ENCODE data around the gene DAPL1. TPM values are rescaled to one million over a fixed set of nuclear protein-coding genes. Genes with fewer than 3 reads are reported as not detected.

DAPL1 gene
- polyA plus RNA-seq, 1 donor from 2014 or later: 4.2 TPM

GRCh38 chr2:158837645-158838044 lies 42.5 kb downstream of the DAPL1 start:
- H2AFZ ChIP-seq (ENCODE audit: low read depth, low read length): no peak overlapping the region
- TF ChIP-seq REST (IDR thresholded peaks at IDR 0.05; ENCODE audit: borderline replicate concordance) (no peak), POLR2AphosphoS5 (IDR thresholded peaks at IDR 0.05) (no peak), EP300 (conservative IDR thresholded peaks at IDR 0.05; ENCODE audit: poor library complexity, severe bottlenecking) (no peak), RAD21 (conservative IDR thresholded peaks at IDR 0.05) (no peak), MXI1 (conservative IDR thresholded peaks at IDR 0.05; ENCODE audit: poor library complexity, severe bottlenecking) (no peak), SMC3 (conservative IDR thresholded peaks at IDR 0.05; ENCODE audit: poor library complexity) (no peak), EZH2 (IDR thresholded peaks at IDR 0.05; ENCODE audit: borderline replicate concordance, insufficient read depth, low read length, poor library complexity, severe bottlenecking) (no peak), CTCF (IDR thresholded peaks at IDR 0.05; ENCODE audit: poor library complexity, severe bottlenecking) (no peak), TAF1 (IDR thresholded peaks at IDR 0.05; ENCODE audit: low read depth) (no peak)
- H3K4me3 ChIP-seq (ENCODE audit: low read length): no peak overlapping the region
- no peak overlapping the region for H3K9ac ChIP-seq (ENCODE audit: low read length)
- H4K20me1 ChIP-seq (ENCODE audit: insufficient read depth): no peaks in the 10 kb centered on the region
- H3K9me3 ChIP-seq (ENCODE audit: low read length): no peaks in the 10 kb centered on the region
- H3K79me2 ChIP-seq (replicated peaks; ENCODE audit: insufficient read depth, low read length): no peaks in the 10 kb centered on the region
- H3K4me2 ChIP-seq (ENCODE audit: low read length): no peak overlapping the region
- H3K9me2 ChIP-seq (ENCODE audit: insufficient read depth, low read length): no peaks in the 10 kb centered on the region
- H3F3A ChIP-seq (ENCODE audit: insufficient read depth, low read length, poor library complexity, severe bottlenecking): no peaks in the 10 kb centered on the region
- no peaks in the 10 kb centered on the region for H3K27me3 ChIP-seq (ENCODE audit: insufficient read depth, low read depth, low read length)
- no peaks in the 10 kb centered on the region for H3K36me3 ChIP-seq (ENCODE audit: insufficient read depth, low read length)
- no peak overlapping the region for H3K27ac ChIP-seq (ENCODE audit: low read length)

GRCh38 chr2:158841850-158842249 lies 46.7 kb downstream of the DAPL1 start:
- no peak overlapping the region for H3K9ac ChIP-seq (ENCODE audit: low read length)
- no peak overlapping the region for H3K27ac ChIP-seq (ENCODE audit: low read length)
- no peaks in the 10 kb centered on the region for H4K20me1 ChIP-seq (ENCODE audit: insufficient read depth)
- no peak overlapping the region for H2AFZ ChIP-seq (ENCODE audit: low read depth, low read length)
- TF ChIP-seq TAF1 (IDR thresholded peaks at IDR 0.05; ENCODE audit: low read depth) (no peak), POLR2AphosphoS5 (IDR thresholded peaks at IDR 0.05) (no peak), MXI1 (conservative IDR thresholded peaks at IDR 0.05; ENCODE audit: poor library complexity, severe bottlenecking) (no peak), REST (IDR thresholded peaks at IDR 0.05; ENCODE audit: borderline replicate concordance) (no peak), CTCF (IDR thresholded peaks at IDR 0.05; ENCODE audit: poor library complexity, severe bottlenecking) (no peak), RAD21 (conservative IDR thresholded peaks at IDR 0.05) (no peak), EZH2 (IDR thresholded peaks at IDR 0.05; ENCODE audit: borderline replicate concordance, insufficient read depth, low read length, poor library complexity, severe bottlenecking) (no peak), SMC3 (conservative IDR thresholded peaks at IDR 0.05; ENCODE audit: poor library complexity) (no peak), EP300 (conservative IDR thresholded peaks at IDR 0.05; ENCODE audit: poor library complexity, severe bottlenecking) (no peak)
- H3K36me3 ChIP-seq (ENCODE audit: insufficient read depth, low read length): no peaks in the 10 kb centered on the region
- H3K27me3 ChIP-seq (ENCODE audit: insufficient read depth, low read depth, low read length): no peaks in the 10 kb centered on the region
- no peak overlapping the region for H3K4me2 ChIP-seq (ENCODE audit: low read length)
- no peaks in the 10 kb centered on the region for H3K9me2 ChIP-seq (ENCODE audit: insufficient read depth, low read length)
- H3K4me3 ChIP-seq (ENCODE audit: low read length): no peak overlapping the region
- no peaks in the 10 kb centered on the region for H3F3A ChIP-seq (ENCODE audit: insufficient read depth, low read length, poor library complexity, severe bottlenecking)
- H3K79me2 ChIP-seq (replicated peaks; ENCODE audit: insufficient read depth, low read length): no peaks in the 10 kb centered on the region
- H3K9me3 ChIP-seq (ENCODE audit: low read length): no peaks in the 10 kb centered on the region
